ENCODE data around the gene PDK2.

PDK2 gene

DNA sequence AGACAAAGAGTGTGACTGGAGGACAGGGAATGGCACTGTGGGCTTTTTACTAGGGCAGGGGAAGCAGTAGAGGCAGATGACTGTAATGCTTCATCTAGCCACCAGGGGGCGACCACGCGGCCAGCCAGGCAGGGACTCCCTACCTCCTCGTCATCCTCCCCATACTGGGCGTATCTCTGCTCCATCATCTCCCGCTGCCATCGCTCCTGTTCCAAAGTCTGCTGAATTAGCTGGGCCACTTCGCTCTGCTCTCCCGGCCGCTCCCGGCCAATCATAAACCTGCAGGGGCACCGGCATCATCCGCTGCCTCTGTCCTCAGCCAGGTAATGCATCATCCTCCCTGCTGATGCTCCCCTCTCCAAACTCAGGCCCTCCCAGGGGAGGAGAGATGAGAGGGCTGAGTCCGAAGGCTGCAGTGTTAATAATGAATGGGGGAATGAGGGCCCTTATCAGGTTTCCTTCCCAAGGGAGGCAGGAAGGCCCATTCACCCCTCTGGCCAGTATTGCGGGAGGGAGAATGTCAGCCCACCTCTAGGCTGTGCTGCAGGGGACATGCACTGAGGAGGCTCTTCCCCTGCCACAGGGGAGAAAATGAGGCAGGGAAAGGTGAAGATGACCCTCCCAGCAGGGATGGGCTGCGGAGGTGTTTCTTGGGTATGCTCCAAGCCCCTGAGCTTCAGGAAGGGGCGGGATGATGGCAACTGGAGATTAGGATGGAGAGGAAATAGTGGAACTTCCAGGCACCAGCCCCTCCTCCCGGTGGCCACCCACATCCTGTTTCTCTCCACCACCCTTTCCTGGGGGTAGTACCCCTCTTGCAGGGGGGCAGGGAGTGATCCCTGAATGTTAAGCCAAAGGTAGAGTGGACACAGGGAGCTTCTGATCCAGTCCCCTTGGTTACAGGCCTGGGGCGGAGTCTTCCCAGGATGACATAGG lies 45.1 kb downstream of the PDK2 start:
- peak; percentile 86 for DNase-seq

DNA sequence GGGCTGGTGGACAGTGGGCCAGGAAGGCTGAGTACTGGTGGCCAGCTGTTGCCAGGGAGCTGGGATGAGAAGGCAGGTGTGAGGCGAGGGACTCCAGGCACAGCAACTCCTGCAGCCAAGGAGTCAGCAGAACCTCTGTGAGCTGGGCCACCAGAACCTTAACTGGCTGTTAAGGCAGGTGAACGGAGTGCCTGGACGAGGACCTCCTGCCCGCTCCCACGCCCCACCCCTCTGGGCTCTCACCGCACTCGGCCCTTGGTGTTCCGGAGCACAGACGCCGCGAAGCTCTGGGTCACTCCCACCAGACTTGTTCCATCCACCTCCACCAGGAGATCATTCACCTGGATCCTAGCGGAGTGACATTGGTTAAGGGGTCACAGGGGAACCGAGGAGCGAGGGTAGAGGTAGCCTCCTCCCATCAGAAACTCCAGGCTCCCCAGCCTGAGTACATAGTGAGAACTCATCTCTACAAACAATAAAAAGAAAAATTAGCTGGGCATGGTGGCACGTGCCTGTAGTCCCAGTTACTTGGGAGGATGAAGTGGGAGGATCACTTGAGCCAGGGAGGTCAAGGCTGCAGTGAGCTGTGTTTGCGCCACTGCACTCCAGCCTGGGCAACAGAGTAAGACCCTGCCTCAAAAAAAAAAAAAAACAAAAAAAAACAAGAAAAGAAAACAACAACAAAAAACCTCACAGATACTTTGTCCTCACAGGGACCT lies 46.0 kb downstream of the PDK2 start:
- DNase-seq: no peak

- no peak for DNase-seq
Observed at GRCh38 chr17:50141745-50142110, 46.6 kb downstream of the PDK2 start.

- DNase-seq: no peak
Observed at GRCh38 chr17:50143461-50144176, 48.5 kb downstream of the PDK2 start.

DNA sequence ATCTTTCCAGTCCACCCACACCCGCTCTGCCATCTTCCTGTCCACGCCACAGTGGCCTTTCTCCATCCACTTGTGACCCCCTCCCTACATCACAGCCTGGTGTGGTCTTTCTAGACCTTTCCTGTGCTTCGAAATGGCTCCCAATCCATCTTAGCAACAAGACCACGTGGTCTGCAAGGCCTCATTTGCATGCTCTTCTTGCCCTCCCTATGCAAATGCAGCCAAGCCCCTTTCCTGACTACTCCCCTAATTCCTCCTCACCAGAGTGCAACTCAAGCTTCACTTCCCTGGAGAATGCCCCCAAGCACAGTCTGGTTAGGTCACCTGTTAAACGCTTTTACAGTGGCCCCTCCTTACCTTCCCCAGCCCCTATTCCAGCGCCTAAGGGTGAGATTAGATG lies 49.2 kb downstream of the PDK2 start:
- no peak for DNase-seq

- peak; percentile 23 for DNase-seq
Observed at GRCh38 chr17:50144845-50145531, 49.8 kb downstream of the PDK2 start.

DNA sequence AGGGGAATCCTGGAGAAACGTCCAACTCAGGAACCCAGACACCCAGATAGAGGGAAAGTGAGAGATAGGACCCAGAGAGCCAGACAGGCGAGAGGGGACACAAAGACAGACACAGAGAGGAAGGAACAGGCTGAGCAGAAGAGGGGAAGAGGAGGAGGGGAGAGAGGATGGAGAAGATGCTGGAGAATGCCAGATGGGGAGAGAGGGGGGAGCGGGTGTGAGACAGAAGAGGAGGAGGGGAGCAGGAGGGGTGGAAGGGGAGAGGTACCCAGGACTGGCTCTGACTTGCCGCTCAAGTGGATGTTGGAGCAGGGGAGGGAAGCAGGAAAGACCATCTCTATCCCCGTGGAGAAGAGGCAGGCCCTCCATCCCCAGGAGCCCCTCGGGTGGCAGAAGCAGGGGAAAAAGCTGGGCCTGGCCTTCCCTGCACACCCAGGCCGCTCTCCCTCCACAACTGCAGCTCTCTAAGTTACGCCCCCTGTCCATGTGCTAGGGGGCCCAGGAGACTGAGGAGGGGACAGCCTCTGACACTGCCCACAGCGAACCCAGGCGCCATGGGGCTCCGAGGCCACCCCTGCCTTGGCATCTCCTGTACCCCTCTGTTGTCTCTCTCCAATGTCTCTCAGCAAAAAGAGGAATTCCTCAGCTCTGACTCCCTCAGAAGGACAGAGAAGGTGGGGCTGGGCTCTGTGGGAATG lies 50.5 kb downstream of the PDK2 start:
- no peak for DNase-seq

DNA sequence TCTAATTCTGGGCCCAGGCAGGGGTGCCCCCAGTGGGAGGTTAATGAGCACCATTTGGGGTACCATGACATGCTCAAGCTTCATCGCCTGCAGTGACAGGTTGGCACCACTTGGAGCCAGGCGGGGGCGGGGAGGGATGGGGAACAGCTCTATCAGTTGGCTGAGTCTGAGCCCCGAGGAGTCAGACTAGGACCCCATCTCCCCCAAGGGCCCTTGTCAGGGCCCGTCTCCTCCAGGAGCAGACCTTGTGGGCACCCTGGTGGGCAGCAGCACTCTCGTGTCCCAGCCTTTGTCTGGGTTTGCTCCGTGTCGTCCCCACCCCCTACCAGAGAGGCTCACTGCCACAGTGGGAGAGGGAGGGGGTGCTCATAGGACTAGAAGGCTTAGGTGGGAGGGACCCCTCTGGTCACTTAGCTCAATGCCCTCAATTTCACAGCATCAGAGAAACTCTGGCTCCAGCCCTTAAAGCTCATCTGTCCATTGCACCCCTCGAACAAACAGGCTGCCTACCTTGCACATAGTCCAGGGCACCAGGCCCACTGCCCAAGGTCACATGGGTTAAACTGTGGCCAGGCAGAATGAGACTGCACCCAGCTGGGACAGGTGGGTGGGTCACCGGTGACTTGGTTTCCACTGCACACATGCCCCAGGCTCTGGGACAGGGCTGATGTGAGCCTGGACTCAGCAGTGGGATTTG lies 51.2 kb downstream of the PDK2 start:
- peak; percentile 24 for DNase-seq

GRCh38 chr17:50146927-50147665 lies 51.9 kb downstream of the PDK2 start:
- DNase-seq: peak; percentile 36

GRCh38 chr17:50147841-50148225 lies 52.7 kb downstream of the PDK2 start:
- peak; percentile 71 for DNase-seq

DNA sequence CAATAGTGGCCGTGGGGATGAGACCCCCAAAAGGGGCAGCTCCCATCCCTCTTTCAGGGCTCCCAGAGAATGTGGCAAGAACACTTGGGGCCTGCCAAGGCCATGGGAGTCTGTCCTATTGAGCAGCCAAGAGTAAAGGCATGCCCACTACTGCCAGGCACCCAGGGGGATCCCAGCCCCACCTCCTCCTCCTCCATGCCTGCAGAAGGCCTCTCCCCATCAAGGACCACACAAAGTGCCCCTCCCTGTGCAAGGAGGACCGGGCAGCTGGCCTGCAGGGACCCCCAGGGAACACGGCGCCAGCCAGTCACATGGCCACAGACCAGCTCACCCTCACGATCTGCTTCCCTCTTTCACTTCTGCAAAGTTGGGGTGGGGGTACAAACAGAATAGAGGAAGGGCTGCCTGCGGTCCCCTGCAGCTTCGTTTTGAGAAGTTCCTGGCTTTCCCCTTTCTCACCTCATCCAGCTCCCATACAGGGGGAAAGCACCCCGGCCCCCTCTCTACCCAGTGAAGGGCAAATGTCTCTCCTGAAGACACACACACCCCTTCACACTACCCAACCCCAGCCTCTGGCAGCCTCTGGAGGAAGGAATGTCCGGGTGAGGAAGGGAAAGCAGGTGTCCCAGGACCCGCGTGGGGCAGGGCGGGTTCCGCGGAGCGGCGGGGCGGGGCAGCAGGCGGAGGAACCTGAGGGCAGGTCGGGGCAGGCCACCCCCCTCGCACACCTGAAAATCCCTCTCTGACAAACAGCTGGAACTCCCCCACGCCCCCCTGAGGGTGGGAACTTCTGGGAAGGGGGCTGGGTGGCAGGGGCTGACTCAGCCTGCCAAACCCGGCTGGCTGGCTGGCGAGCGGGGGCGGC lies 53.3 kb downstream of the PDK2 start:
- DNase-seq: peak; percentile 78

- no peak for DNase-seq
Observed at GRCh38 chr17:50149091-50149416, 53.9 kb downstream of the PDK2 start.

- peak; percentile 50 for DNase-seq
Observed at GRCh38 chr17:50149417-50150353, 54.5 kb downstream of the PDK2 start.

GRCh38 chr17:50150354-50151040 lies 55.3 kb downstream of the PDK2 start, which contains the start of gene PPP1R9B:
Gene PPP1R9B, minus strand, starts transcription at chr17:50150677. Its CDS starts 164 bp downstream, at chr17:50150513.
- no peak for DNase-seq

DNA sequence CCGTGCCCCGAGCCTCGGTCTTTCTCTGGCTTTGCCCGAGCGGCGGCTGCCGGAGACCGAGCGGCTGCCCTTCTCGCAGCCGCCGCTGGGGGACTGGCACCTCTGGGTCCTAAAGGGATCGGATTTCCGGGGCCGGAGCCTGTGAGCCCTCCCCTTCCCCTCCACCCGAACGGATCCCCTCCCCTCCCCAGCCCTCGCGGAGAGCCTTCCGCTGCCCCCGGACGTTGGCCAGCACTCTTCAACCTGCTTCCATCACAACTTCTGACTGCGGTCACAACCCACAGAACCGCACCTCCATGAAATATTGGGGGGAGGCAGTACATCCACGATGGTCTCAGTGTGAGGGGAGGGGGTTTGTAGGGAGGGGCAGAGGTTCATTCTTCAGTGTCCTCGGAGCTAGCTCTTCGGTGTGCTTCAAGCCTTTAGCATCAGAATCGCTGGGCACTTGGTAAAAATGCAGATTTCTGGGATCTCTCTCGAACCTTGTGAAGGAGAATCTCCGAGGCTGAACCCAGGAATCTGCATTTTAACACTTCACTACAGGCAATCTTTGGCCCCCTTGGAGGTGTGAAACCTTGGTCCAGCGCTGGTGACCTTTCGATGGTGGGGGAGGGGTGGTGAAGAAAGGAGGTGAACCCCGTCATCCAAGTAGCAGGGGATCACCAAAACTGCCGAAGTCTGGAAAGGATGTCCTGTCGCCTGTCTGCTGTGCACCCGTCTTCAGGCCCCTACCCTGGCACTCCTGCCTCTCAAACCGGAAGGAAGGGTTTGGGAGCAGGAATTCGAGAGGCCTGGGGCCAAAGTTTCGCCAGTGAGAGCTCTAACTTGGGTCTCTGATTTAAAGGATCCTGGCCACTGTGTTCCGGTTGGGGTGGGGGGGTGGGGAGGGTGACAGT lies 56.1 kb downstream of the PDK2 start:
- DNase-seq: peak; percentile 95

DNA sequence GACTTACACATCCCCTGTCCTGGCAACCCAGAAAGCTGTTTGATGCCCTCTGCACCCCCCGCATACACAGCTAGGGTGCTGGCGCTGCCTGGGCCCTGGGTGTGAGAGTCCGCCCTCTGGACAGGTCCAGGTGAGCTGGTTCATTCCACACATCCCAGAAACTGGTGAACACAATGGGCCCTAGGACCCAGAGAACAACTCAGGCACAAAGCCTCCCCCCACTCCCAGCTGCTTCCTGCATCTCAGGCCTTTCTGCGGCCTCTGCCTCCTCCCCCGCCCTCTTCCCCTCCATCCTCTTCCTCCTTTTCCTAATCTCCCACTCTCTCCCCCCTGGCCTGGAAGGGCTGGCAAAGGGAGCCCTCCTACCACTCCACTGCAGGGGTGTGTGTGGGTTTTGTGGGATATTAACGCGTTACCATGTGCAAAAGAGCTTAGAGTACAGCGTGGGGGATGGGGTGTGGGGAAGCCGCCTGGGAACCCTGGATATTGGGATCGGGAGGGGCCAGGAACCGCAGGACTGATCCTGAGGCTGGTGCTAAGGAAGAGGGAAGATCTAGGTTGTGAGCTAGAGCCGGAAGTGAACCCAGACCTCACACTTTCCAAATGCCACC lies 56.9 kb downstream of the PDK2 start:
- peak; percentile 92 for DNase-seq
